ENCODE data around the gene SLC12A9.

Gene SLC12A9

DNA sequence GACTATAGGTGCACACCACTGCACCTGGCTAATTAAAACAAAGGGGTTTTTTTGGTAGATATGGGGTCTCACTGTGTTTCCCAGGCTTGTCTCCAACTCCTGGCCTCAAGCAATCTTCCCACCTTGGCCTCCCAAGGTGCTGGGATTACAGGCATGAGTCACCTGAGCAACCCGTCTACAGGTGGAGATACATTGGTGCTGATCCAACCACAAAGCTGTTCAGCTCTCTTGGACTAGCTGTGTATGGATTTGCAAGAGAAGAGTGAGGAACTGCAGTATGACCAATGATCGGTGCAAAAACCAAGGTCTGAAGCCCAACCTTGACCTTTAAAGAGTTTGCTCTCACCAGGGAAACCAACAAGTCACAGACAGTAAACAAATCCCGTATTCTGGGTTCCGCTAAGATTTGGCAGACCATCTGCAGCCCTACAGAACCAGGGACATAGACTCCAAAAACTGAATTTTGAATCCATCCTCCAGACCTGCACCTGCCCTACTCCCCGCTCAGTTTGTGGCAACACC is 44.1 kb upstream of the SLC12A9 start:
- TF ChIP-seq USF1 (IDR thresholded peaks at IDR 0.05) (no peak), EGR1 (IDR thresholded peaks at IDR 0.05) (no peak), TAF1 (IDR thresholded peaks at IDR 0.05; ENCODE audit: low read depth) (no peak), FOXM1 (IDR thresholded peaks at IDR 0.05; ENCODE audit: borderline replicate concordance, low read depth) (no peak), RAD21 (IDR thresholded peaks at IDR 0.05; ENCODE audit: low read depth) (no peak), TCF12 (IDR thresholded peaks at IDR 0.05; ENCODE audit: low read depth) (no peak), NFIC (IDR thresholded peaks at IDR 0.05) (no peak), EP300 (IDR thresholded peaks at IDR 0.05; ENCODE audit: borderline replicate concordance) (no peak), YY1 (IDR thresholded peaks at IDR 0.05; ENCODE audit: low read depth) (no peak), TEAD4 (IDR thresholded peaks at IDR 0.05) (no peak), CEBPB (IDR thresholded peaks at IDR 0.05) (no peak), ZBTB7A (IDR thresholded peaks at IDR 0.05; ENCODE audit: low read depth) (no peak), CREB1 (IDR thresholded peaks at IDR 0.05; ENCODE audit: low read depth) (no peak)
- TF ChIP-seq, protein P1, sequence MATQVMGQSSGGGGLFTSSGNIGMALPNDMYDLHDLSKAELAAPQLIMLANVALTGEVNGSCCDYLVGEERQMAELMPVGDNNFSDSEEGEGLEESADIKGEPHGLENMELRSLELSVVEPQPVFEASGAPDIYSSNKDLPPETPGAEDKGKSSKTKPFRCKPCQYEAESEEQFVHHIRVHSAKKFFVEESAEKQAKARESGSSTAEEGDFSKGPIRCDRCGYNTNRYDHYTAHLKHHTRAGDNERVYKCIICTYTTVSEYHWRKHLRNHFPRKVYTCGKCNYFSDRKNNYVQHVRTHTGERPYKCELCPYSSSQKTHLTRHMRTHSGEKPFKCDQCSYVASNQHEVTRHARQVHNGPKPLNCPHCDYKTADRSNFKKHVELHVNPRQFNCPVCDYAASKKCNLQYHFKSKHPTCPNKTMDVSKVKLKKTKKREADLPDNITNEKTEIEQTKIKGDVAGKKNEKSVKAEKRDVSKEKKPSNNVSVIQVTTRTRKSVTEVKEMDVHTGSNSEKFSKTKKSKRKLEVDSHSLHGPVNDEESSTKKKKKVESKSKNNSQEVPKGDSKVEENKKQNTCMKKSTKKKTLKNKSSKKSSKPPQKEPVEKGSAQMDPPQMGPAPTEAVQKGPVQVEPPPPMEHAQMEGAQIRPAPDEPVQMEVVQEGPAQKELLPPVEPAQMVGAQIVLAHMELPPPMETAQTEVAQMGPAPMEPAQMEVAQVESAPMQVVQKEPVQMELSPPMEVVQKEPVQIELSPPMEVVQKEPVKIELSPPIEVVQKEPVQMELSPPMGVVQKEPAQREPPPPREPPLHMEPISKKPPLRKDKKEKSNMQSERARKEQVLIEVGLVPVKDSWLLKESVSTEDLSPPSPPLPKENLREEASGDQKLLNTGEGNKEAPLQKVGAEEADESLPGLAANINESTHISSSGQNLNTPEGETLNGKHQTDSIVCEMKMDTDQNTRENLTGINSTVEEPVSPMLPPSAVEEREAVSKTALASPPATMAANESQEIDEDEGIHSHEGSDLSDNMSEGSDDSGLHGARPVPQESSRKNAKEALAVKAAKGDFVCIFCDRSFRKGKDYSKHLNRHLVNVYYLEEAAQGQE (IDR thresholded peaks at IDR 0.05; ENCODE audit: low read depth) = no peak

GRCh38 chr7:100811480-100811879 is 41.0 kb upstream of the SLC12A9 start:
- TF ChIP-seq TAF1 (IDR thresholded peaks at IDR 0.05; ENCODE audit: low read depth) (no peak), CREB1 (IDR thresholded peaks at IDR 0.05; ENCODE audit: low read depth) (no peak), RAD21 (IDR thresholded peaks at IDR 0.05; ENCODE audit: low read depth) (no peak), TCF12 (IDR thresholded peaks at IDR 0.05; ENCODE audit: low read depth) (no peak), USF1 (IDR thresholded peaks at IDR 0.05) (no peak), EP300 (IDR thresholded peaks at IDR 0.05; ENCODE audit: borderline replicate concordance) (no peak), TEAD4 (IDR thresholded peaks at IDR 0.05) (no peak), CEBPB (IDR thresholded peaks at IDR 0.05) (no peak)
- TF ChIP-seq, protein P1 (IDR thresholded peaks at IDR 0.05; ENCODE audit: low read depth) = no peak
- TF ChIP-seq, protein P2, sequence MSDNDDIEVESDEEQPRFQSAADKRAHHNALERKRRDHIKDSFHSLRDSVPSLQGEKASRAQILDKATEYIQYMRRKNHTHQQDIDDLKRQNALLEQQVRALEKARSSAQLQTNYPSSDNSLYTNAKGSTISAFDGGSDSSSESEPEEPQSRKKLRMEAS (IDR thresholded peaks at IDR 0.05) = no peak

GRCh38 chr7:100812729-100813128 is 39.8 kb upstream of the SLC12A9 start:
- TF ChIP-seq TEAD4 (IDR thresholded peaks at IDR 0.05) (no peak), ZBTB7A (IDR thresholded peaks at IDR 0.05; ENCODE audit: low read depth) (no peak), YY1 (IDR thresholded peaks at IDR 0.05; ENCODE audit: low read depth) (no peak), TCF12 (IDR thresholded peaks at IDR 0.05; ENCODE audit: low read depth) (no peak), TAF1 (IDR thresholded peaks at IDR 0.05; ENCODE audit: low read depth) (no peak), FOXM1 (IDR thresholded peaks at IDR 0.05; ENCODE audit: borderline replicate concordance, low read depth) (no peak), EGR1 (IDR thresholded peaks at IDR 0.05) (no peak)

DNA sequence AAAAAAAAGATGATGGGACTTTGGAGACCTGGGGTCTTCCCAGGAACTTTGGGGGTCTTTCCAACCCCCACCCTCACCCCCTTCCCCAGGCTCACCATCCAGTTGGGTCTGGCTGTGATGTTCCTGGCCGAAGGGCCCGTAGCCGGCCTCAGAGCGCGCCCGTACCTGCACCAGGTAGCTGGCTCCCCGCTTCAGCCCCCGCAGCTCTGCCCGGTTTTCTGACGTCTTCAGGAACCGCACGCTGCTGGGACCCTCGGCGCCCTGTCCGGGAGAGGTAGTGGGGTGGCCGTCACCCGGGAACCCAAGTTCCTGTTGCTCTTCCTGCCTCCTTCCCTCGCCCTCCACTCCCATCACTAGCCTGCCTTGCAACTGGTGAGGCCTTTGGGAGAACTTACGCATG is 35.4 kb upstream of the SLC12A9 start:
- no peak for TF ChIP-seq CREB1 (IDR thresholded peaks at IDR 0.05; ENCODE audit: low read depth)
- TF ChIP-seq EP300 (IDR thresholded peaks at IDR 0.05; ENCODE audit: borderline replicate concordance) = no peak
- no peak for TF ChIP-seq EGR1 (IDR thresholded peaks at IDR 0.05)
- TF ChIP-seq RAD21 (IDR thresholded peaks at IDR 0.05; ENCODE audit: low read depth) = no peak
- TF ChIP-seq USF1 (IDR thresholded peaks at IDR 0.05) = no peak
- TF ChIP-seq ZBTB7A (IDR thresholded peaks at IDR 0.05; ENCODE audit: low read depth) = no peak
- TF ChIP-seq, protein P1 (IDR thresholded peaks at IDR 0.05; ENCODE audit: low read depth) = no peak
- no peak for TF ChIP-seq FOXM1 (IDR thresholded peaks at IDR 0.05; ENCODE audit: borderline replicate concordance, low read depth)
- no peak for TF ChIP-seq CEBPB (IDR thresholded peaks at IDR 0.05)
